Kidney (tissue), 14 donors: ENCODE results near the gene TEDDM1. TPM values are rescaled to one million over a fixed set of nuclear protein-coding genes. Genes with fewer than 3 reads are reported as not detected.

Source experiments
- DNase-seq, 5 donors: peaks; one replicate each; pipeline ENCODE4 v3.0.0-alpha.2; 2013 to 2020
- FAIRE-seq: peaks from 2 replicates; lab custom pipeline; 2012; peaks lifted over from hg19 to GRCh38; lab: Jason Lieb, UNC
- H3K27ac ChIP-seq, 2 donors: one replicate each; pipeline ENCODE4 v1.7.0; 2013; ENCODE audit warnings: low read depth in 2 of 2, low read length in 2 of 2, inconsistent platforms in 1 of 2
- H3K27me3 ChIP-seq: one replicate; pipeline ENCODE4 v1.7.1; 2013; ENCODE audit warnings: low read length, inconsistent platforms; ENCODE audit not compliant: control insufficient read depth, insufficient read depth
- H3K36me3 ChIP-seq, 3 donors: one replicate each; pipeline versions ENCODE4 v1.7.0 to v1.7.1; 2013; ENCODE audit warnings: low read length in 3 of 3, control low read depth in 1 of 3, inconsistent platforms in 1 of 3; ENCODE audit not compliant: insufficient read depth in 3 of 3, control insufficient read depth in 2 of 3
- H3K4me1 ChIP-seq, 3 donors: one replicate each; pipeline versions ENCODE4 v1.7.0 to v1.7.1; 2013; ENCODE audit warnings: low read length in 3 of 3, inconsistent platforms in 1 of 3, low read depth in 1 of 3; ENCODE audit not compliant: control insufficient read depth in 2 of 3, insufficient read depth in 2 of 3
- H3K4me3 ChIP-seq, 3 donors: one replicate each; pipeline versions ENCODE4 v1.7.0 to v1.8.1; 2013; ENCODE audit warnings: low read length in 3 of 3, control low read depth in 1 of 3, inconsistent platforms in 1 of 3
- H3K9ac ChIP-seq, 3 donors: one replicate each; pipeline versions ENCODE4 v1.7.0 to v1.7.1; 2013; ENCODE audit warnings: low read length in 3 of 3, control low read depth in 1 of 3, inconsistent platforms in 1 of 3
- H3K9me3 ChIP-seq, 3 donors: one replicate each; pipeline versions ENCODE4 v1.7.0 to v1.7.1; 2013; ENCODE audit warnings: low read length in 3 of 3, control low read depth in 1 of 3, inconsistent platforms in 1 of 3; ENCODE audit not compliant: control insufficient read depth in 2 of 3, insufficient read depth in 1 of 3
- CTCF ChIP-seq: IDR thresholded peaks from 3 replicates; pipeline ENCODE4 v1.5.1; 2012; ENCODE audit warnings: mild to moderate bottlenecking, moderate library complexity, borderline replicate concordance; ENCODE audit not compliant: insufficient read depth; ENCODE audit errors: extremely low read depth
- intact Hi-C: fragments of 100-400 bp; cut with DNase I; formaldehyde crosslinking; loops from one replicate; pipeline ENCODE4 v1.11.1; 2022
- polyA plus RNA-seq: library from polyadenylated mRNA; stranded (reverse); fragments of 350-450 nt; fragmentation: Illumina TruSeq; extraction: RNeasy Lipid Tissue Mini Kit (QIAGEN cat#74804); gene quantifications from one replicate; pipeline ENCODE4 v1.2.3, GENCODE V29; 2014; ENCODE audit warnings: low read depth, low replicate concordance; ENCODE audit not compliant: insufficient read depth
- total RNA-seq: library from RNA; stranded (reverse); fragmentation: NEBNext Ultra II Directional; extraction: Animal tissue kit (Norgen Biotek cat#: 25700); gene quantifications from one replicate; pipeline ENCODE4 v1.2.1, GENCODE V29; 2021
- donor health status: control.
- donor health status: control.
- donor health status: control.
- donor health status: control.
- donor health status: control.
- donor health status: DM: yes; HTN: yes; CAD: no.
- donor health status: Normal renal cell carcinoma (clear cell type).

The TEDDM1 gene
- total and polyA plus RNA-seq, 2 donors from 2014 or later, result not detected

GRCh38 chr1:182386980-182387379, 13.5 kb downstream of the TEDDM1 start:
- no peak overlapping the region for H3K27ac ChIP-seq
- FAIRE-seq (no peak), DNase-seq (no peak)
- peaks cover 0 to 9% (median 2%) of the 10 kb centered on the region in 3 donors for H3K4me1 ChIP-seq
- no peak overlapping the region for H3K4me3 ChIP-seq
- intact Hi-C loops, result no loop called here
- no peaks in the 10 kb centered on the region for H3K27me3 ChIP-seq
- H3K36me3 ChIP-seq, result peaks cover 21 to 44% (median 29%) of the 10 kb centered on the region in 3 donors
- no peaks in the 10 kb centered on the region for H3K9me3 ChIP-seq
- H3K9ac ChIP-seq, result no peak overlapping the region
- TF ChIP-seq CTCF, result no peak

GRCh38 chr1:182385885-182386853, 14.3 kb downstream of the TEDDM1 start:
- no peak for DNase-seq
- H3K9ac ChIP-seq, result no peak overlapping the region
- peaks cover 21 to 44% (median 29%) of the 10 kb centered on the region in 3 donors for H3K36me3 ChIP-seq
- no peaks in the 10 kb centered on the region for H3K27me3 ChIP-seq
- no peaks in the 10 kb centered on the region for H3K9me3 ChIP-seq
- peaks cover 0 to 9% (median 2%) of the 10 kb centered on the region in 3 donors for H3K4me1 ChIP-seq
- no peak for TF ChIP-seq CTCF
- FAIRE-seq, result no peak
- no peak overlapping the region for H3K4me3 ChIP-seq
- H3K27ac ChIP-seq, result no peak overlapping the region
- intact Hi-C loops, result no loop called here

DNA sequence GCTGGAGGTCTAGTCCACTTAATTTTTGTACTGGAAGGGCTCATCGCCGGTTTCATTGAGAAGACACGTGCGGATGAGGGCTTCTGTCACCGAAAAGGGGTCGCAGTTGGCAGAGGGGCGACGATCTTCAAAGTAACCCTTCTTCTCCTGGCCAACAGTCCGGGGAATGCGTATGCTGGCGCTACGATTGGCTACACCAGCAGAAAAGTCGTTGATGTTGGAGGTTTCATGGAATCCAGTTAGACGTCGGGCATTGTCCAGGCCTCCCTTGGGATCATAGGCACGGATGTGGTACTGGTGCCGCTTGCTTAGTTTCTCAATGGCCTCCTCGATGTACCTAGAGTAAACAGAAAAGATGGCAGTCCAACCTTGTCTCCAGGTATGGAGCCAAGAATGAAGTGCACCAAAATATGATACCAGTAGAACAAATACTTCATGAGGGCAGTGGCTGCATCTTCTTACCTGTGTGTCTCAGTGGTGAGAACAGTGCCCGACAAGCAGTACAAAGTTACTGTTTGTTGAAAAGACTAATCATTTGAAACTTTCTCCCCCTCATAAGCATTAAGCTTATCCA, 16.0 kb downstream of the TEDDM1 start:
- Histone ChIP-seq H3K4me3 (no peak overlapping the region), H3K9me3 (no peaks in the 10 kb centered on the region), H3K27ac (no peak overlapping the region), H3K9ac (no peak overlapping the region), H3K27me3 (no peaks in the 10 kb centered on the region), H3K36me3 (peaks cover 21 to 44% (median 29%) of the 10 kb centered on the region in 3 donors), H3K4me1 (peaks cover 0 to 7% (median 0%) of the 10 kb centered on the region in 3 donors)
- FAIRE-seq (no peak), DNase-seq (no peak)
- no peak for TF ChIP-seq CTCF
- intact Hi-C loops, result no loop called here
